ENCODE data around the gene TSPAN9.

The TSPAN9 gene

DNA sequence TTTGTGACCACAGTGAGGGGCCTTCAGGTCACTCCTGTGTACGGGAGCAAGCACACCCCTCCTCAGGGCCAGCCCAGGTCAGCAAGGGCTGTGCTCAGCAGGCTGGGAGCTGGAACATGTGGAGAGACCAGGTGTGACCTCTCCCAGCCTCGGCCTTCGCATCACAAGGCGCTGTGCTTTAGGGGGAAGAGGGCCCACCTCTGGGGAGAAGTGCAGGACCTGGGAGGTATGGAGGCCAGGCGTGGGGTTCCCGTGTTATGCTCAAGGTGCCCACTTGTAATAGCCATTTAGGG lies 219.2 kb downstream of the TSPAN9 start:
- DNase-seq (ENCODE audit: low read depth): no peak

DNA sequence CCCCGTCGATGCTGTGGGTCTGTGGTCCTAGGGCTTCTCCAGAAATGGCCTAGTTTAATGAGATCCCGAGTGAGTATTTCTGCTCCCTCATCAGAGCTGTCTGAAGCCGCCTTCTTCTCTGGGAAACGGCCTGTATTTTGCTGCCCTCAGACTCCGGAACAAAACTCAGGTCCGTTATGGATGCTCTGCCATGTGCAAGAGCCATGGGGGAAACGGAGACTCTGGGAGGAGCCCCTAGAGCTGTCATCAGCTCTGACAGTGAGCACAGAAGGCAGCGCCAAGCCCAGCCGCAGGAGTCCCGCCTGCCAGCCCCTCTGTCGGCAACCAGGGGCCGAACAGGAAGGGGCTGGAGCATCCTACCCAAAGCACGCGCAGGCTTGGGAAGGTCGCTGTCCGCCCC lies 221.4 kb downstream of the TSPAN9 start:
- DNase-seq (ENCODE audit: low read depth): no peak

DNA sequence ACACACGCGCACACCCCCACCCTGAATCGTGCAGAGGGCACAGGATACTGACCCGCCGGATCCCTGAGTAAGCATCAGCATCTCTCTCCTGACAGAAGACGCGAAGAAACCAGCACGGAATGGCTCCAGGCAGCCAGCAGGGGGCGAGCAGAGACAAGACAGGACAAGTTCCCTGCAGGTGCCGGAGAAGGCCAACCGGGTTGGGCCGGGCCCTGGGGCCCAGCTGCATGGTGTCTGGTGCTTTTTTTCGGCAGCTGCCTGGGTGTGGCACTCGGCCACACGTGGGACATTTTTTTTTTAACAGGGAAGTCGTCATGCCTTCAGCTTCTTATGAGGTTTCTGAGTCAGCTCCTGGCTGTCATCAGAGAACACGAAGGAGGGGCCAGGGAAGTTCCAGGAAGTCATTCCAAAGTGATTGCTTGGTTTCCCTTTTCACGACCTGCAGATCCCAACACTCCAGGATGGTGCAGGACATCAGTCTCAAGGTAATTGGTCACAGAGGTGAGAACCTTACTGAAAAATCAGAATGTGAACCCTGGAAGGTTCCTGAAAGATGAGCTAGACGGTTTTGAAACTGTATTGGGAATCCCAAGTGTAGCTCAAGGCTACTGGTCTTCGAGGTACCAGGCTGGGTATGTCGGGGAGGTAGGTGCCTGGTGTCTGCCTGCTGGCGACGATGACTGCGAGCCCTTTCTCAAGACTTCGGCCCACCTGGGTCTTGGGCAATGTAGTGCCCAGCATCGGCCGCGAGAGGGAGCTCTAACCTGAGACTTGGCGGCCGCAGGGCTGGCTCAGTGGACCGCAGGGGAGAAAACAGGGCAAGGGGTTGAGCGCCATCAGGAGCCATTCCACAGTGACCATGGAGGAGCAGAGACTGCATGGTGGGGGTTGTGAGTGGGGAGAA lies 223.0 kb downstream of the TSPAN9 start:
- peak; percentile 85 for DNase-seq (ENCODE audit: low read depth)

DNA sequence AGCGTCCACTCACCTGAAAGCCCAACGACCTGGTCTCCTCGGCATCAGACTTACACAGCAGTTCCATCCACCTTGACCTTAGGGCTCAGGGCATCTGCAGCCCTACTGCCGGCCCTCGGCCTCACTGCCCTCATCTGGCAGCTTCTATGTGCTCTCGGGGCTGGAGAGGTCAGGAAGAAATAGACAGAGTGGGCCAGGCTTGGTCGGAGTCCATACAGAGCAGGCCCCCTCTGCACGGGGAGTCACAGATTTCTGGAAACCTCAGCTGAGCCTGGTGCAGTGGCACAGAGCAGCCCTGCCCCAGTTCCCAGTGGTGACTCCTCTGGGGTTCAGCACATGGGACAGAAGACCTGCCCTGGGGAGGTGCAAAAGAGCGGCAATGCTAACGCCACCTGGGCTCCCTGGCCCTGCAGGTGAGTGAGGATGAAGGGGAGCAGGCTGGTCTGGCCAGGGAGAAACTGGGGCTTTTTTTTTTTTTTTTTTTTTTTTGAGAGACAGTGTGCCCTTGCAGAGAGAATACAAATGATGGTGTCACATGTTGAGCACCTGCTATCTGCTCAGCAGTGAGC lies 223.7 kb downstream of the TSPAN9 start:
- no peak for DNase-seq (ENCODE audit: low read depth)

DNA sequence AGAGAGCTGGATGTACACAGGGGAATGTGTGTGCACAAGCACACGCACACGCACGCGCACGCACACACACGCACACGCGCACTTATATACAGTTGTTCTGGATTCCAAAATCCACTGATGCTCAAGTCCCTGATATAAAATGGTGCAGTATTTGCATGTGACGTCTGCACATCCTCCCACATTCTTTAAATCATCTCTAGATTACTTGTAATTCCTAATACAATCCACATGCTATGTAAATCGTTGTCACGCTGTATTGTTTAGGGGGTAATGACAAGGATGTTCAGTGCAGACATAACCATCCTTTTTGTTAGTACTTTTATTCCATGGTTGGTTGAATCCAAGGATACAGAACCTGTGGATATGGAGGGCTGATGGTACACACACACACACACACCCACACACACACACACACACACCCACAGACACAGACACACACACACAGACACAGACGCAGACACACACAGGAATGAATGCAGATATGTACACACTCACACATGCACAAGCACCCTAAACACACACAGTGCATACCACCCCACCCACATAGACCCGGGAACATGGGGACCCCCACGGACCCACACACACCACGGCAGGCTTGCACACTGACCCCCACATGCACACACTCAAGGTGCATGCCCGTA lies 225.3 kb downstream of the TSPAN9 start:
- DNase-seq (ENCODE audit: low read depth): no peak

DNA sequence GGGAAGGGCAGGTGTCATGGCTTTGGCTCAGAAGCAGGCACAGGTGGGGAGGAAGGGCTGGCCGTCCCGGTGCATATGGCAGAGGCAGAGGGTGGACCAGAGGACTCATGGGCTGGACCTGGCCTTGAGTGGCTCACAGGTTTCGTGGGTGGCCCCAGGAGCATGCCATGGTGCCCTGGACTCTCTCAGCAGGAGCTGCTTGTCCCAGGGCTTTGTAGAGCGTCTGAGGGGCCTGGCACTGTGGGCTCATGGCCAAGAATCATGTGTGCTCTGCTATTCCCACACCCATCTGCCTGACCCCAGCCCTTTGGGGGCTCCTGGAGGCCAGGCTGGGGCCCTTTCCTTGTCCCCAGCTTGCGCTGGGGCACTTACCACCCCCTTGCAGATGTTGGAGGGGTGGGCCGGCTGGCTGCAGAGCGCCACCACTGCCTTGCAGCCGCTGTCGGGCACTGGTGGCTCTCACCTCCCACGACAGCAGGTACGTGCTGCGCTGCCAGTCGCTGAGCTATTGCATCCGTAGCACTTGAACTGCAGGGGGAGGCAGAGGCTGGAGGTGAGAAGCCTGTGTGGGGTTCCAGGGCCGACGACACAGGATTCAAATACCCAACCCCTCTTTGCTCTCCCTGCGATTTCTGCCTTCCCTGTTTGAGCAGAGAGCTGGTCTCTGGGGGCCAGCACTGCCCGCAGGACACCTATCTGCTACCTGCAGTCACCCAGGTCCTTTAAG lies 226.4 kb downstream of the TSPAN9 start:
- no peak for DNase-seq (ENCODE audit: low read depth)

DNA sequence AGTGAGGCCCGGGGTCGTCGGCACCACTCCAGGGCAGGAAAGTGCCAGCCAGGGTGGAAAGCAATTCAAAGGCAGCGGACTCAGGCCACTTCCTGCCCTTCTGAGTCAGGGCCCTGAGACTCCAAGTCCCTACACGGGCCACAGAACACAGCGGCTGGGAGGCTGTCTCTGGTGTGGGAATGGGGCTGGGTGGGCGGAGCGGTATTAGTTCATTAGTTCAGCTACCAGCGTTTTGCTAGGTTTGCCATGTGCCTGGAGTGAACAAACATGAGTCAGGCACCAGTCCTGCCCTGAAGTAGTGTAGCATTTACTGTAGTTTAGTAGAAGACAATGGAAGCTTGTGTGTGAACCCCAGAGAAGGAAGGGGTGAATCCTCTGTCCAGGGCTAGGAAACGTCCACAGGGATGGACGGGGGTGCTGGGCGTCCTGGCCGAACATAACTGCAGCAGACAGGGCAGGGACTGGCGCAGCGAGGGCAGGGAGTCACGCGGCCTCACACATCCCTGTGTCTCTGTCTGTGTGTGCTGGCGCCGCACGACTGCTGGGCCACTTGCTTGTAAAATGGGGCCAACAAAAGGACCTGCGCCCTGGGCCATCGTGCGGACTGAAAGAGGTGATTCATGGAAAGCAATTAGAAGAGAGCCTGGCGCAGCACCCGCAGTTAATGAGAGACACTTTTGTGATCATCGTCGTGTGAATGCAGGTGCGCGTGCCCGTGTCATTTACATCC lies 227.4 kb downstream of the TSPAN9 start:
- DNase-seq (ENCODE audit: low read depth): no peak

DNA sequence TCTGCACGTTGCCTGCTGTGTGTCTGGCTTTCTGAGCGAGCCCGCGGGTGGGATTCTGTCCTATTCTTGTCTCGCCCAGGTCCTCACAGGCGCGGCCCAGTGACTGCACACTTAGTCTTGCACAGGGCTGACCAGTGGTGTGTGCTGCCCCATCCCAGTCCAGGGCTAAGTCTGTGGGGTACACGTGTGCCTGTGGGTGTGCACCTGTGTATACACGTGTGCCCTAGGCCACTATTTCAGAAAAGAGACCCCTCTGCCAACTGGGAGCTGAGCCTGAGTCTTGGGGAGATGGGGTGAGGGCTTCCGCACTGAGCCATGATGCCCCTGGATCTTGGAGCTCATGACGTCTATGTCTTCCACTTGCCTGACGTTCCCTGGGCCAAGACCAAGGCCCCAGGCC lies 228.3 kb downstream of the TSPAN9 start:
- DNase-seq (ENCODE audit: low read depth): no peak

DNA sequence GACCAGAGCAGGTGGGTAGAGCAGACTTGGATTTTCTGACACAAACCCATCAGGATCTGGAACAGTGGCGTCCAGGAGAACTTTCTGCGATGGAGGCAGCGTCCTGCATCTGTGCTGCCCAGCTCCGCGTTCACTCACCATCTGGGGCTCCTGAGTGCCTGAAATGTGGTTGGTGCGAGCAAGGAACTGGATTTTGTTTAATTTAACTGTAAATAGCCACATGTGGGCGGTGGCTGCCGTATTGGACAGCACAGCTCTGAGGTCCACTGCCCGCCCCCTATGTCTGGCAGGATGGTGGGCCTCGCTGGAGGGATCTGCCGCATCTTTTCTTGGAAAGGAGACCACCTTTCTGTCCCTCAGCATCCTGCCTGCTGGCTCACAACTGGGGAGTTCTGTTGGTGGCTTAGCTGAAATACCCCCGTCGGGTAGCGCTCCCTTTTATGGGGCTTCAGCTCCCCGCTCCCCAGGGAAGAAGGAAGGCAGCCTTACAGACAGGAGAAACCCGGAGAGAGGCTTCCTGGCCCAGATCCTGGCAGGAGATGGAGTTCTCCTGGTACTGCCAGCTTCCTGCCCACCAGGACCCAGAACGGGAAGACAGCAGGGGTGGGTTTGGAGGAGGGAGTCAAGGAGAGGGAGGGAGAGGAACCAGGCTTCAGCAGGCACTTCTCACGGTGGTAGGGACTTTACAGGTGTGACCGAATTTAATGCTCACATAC lies 228.9 kb downstream of the TSPAN9 start:
- DNase-seq (ENCODE audit: low read depth): no peak

DNA sequence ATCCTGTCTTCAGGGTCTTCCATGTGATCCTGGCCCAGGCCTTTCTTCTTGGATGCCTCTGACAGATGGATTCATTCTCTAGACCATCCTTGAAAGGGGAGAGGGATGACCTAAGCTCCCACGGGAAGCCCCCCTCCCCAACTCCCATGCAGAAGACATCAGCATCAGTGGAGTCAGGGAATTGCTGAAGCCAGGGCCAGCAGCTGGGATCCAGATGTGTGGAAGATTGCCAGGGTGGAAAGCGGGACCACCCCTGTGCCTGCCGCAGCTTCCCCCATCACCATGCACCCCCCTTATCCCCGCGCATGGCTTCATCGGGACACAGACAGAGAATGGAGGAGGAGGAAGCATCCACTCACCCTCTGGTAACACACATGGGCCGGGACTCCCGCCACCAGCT lies 230.2 kb downstream of the TSPAN9 start:
- no peak for DNase-seq (ENCODE audit: low read depth)

DNA sequence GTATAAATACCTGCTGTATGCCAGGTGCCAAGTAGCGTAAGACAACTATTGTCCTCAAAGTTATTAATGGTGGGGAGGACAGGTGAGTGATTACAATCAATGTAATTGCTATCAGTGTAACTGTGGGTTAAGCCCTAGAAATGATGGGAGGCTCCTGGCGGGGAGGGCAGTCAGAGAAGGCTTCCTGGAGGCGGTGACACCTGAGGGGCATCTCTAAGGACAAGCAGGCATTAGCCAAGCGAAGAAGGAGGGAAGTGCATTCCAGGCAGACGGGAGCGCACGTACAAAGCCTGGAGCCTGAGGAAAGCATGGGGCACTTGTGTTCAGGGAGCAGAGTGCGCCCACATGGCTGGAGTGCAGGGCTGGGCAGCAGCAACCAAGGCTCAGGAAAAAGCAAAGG lies 230.9 kb downstream of the TSPAN9 start:
- no peak for DNase-seq (ENCODE audit: low read depth)

DNA sequence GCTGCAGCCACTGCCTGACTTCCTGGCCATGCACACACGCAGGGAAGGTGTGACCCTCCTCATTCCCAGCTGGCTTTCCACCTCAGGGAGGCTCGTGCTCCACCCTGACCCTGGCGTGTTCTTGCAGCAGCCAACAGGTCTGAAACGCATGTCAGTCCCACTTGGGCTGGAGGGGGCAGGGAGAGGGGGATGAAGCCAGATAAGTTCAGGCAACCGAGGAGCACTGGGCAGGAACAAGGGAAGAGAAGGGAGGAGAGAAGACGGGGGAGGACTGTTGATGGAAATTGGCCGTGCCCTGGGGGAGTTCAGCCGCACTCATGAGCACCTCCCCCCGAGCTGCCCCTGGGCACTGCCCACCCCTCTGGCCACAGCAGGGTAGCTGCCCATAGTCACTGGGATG lies 231.4 kb downstream of the TSPAN9 start:
- DNase-seq (ENCODE audit: low read depth): no peak

DNA sequence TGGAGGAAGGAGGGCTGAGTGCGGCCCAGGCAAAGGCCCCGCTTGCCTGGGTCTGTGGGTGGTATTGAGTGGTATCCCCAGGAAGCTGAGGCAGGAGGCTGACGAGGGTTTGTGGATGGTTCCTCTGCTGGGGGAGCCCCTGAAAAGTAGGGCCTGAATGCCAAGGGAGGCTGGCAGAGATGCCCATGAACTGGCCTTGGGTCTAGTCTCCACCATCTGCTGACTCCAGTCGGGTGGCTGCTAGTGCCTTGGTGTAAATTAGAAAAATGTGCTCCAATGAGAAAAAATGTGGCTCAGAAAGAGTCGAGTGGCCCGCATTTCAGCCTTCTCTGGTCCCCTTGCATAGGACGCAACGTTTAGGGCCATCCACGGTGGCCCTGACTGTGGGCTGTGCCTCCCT lies 232.6 kb downstream of the TSPAN9 start:
- DNase-seq (ENCODE audit: low read depth): no peak

DNA sequence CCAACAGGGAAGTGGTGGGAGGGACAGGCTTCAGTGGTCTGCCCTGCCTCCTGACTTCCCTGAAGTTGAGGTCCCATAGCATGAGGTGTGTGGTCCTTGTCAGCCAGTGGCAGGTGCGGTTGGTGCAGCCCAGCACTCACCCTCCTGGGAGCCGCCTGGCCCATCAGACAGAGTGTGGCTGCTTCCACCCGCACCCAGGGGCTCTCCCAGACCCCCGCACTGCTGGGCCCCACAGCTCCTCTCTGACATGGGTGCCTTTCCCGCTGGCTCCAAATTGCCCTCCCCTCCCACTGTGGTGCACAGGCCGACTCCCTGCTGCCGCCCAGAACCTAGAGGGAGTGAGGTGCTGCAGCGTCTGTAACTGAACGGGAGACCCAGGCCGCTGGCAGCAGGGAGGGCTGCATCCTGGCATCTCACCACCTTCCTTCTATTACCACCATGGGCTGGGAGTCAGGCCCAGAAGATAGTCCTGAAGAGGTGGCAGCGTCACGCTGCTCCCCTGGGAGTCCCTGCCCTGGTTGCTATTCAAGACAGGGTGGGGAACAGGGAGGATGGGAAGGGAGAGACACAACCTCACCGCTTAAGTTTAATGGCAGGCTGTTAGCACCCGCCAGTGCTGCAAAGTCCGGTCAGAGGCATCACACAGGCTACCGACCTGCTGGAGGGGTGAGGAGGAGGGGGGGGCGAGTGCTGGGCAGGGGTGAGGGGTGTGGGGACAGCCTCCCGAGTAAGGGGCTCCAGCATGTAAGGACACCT lies 233.3 kb downstream of the TSPAN9 start:
- no peak for DNase-seq (ENCODE audit: low read depth)

DNA sequence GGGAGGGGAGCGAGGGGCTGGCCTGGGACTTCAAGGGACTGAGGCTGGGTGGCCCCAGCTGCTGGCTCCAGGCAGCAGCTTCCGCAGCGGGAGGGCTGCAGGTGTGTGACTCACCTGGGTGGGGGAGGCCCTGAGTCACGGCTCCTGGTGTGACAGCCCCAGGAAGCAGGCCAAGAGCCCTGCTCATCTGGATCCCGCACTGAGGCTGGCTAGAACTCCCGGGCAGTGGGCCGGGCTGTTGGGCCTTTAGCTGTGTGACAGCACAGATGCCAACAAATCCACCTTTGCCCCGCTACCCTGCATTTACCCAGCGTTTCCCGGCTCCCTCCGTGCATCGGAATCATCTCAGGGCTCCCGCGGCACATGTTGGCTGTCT lies 233.8 kb downstream of the TSPAN9 start:
- DNase-seq (ENCODE audit: low read depth): no peak

DNA sequence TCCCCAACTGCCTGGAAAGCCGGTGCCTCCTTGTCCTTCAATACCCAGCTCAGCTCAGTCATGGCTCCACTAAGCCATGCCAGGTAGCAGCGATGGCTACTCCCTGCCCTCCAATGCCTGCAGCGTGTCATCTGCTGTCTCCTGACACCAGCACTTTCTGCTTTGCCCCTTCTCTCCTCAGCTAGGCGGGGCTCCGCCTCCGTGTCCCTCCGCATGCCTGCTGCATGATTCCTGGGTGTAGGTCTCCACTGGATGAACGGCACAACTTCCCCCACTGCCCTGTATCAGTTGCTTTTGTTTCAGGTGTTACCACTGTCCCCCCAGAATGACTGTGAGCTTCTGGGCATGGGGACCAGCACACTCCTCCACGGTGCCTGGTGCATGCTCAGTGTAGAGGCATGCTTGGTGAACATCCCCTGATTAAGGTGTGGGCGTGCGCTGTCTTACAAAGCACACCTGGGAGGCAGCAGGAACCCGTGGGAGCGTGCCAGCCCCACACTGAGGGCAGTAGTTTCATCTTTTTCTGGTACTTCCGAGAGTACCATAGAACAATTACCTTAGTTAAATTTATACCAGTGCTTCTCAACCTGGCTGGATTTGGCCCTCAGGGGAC lies 234.4 kb downstream of the TSPAN9 start:
- DNase-seq (ENCODE audit: low read depth): no peak

DNA sequence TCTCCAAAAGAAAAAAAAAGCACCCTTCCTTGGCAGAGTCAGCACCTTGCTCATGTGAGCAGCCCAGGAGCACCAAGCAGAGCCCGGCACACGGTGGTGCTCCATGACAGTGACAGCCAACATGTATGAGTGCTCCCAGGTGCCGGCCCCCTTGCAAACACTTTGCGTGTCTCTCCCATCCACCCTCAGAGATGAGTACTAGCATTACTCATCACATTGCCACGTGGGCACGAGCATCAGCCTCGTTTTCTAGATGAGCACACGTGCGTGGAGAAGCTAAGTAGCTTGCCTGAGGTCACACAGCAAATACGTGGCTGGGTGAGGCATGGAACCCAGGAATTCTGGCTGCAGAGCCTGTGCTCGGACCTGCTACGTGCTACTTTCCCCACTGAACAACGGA lies 235.9 kb downstream of the TSPAN9 start:
- DNase-seq (ENCODE audit: low read depth): peak; percentile 36

DNA sequence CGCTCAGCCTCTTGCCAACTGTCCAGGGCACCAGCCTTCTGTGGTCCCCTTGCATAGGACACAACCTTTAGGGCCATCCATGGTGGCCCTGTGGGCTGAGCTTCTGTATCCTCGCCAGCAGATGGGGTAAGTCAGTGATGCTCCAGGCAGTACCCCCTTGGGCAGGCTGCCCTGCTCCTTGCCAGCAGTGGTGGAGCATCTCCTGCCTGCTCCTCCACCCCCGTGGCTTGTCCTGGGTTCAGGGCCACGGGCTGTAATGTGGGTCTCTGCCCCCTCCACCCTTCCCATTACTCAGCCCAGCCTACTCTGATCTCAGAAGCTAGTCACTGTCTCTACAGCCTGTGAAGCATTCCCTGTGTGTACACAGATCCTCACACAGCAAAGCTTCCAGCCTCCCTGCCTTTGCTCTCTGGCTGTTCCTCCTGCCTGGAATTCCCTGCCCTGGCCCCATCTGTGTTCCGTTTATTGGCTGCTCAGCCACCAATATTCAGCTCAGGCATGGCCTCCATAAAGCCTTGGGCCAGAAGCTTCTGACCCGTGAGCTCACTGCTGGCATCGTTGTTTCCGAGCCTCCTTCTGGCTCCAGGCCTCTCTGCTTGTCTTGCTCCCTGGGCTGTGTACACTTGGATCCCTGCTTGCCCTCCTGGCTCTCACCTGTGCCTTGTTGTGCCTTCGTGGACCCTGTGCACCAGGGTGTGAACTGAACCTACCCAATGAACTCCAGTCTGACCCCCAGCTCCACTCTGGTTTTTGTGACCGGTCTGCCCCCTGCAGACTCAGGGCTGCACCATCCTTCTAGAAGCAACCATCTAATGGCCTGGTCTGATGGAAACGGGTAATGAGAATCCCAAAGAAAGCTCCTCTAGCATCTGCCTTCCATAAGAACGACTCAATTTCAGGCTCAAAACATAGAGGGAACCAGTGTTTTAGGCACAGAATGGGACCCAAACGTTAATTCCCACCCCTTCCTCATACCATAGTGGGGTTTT lies 236.8 kb downstream of the TSPAN9 start:
- DNase-seq (ENCODE audit: low read depth): no peak

DNA sequence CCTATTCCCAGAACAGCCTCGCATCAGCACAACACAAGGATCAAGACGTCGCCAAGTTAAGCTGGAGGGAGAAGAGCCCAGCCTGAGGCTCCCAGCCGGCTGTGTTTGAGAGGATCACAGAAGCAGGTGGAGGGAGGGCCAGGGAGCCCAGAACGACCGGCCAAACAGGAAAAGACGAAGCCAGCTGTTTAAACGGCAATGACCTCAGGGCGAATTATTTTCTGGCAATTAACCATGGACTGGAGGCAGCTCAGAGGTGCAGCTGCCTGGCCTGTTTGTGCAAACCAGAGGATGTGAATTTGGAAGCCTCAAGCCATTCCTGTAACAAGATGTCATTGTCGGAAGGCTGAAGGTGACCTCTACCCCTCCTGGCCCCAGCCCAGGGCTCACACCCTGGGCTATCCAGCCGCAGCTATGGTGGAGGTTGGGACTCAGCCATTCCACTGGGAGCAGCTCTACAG lies 238.1 kb downstream of the TSPAN9 start:
- DNase-seq (ENCODE audit: low read depth): no peak

All from GM04503 (cell line).